IMR-90 (cell line): ENCODE results near the gene MYT1.

Experiments
- ELK1 ChIP-seq: fragments of 150-350 bp; IDR thresholded peaks from 2 replicates; pipeline ENCODE4 v1.6.1; 2016; ENCODE audit warnings: low read depth, mild to moderate bottlenecking, low read length, moderate library complexity, borderline replicate concordance
- FOS ChIP-seq: fragments of 150-350 bp; IDR thresholded peaks from 2 replicates; pipeline ENCODE4 v1.6.1; 2016; ENCODE audit warnings: low read depth, low read length
- MAFK ChIP-seq: IDR thresholded peaks from 2 replicates; pipeline ENCODE4 v1.6.1; 2012; ENCODE audit warnings: low read depth, low read length, improper control_type of control experiment
- POLR2A ChIP-seq: IDR thresholded peaks from 2 replicates; pipeline ENCODE4 v1.6.1; 2012; ENCODE audit warnings: mild to moderate bottlenecking, low read depth, low read length
- TF ChIP-seq, protein P1 (sequence below): conservative IDR thresholded peaks from 2 replicates; pipeline ENCODE4 v1.5.1; 2012; ENCODE audit warnings: mild to moderate bottlenecking, low read depth, low read length, improper control_type of control experiment

GRCh38 chr20:64253000-64253383, 88.7 kb downstream of the MYT1 start:
- TF ChIP-seq, protein P1, sequence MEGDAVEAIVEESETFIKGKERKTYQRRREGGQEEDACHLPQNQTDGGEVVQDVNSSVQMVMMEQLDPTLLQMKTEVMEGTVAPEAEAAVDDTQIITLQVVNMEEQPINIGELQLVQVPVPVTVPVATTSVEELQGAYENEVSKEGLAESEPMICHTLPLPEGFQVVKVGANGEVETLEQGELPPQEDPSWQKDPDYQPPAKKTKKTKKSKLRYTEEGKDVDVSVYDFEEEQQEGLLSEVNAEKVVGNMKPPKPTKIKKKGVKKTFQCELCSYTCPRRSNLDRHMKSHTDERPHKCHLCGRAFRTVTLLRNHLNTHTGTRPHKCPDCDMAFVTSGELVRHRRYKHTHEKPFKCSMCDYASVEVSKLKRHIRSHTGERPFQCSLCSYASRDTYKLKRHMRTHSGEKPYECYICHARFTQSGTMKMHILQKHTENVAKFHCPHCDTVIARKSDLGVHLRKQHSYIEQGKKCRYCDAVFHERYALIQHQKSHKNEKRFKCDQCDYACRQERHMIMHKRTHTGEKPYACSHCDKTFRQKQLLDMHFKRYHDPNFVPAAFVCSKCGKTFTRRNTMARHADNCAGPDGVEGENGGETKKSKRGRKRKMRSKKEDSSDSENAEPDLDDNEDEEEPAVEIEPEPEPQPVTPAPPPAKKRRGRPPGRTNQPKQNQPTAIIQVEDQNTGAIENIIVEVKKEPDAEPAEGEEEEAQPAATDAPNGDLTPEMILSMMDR, result no peak
- TF ChIP-seq MAFK, result no peak
- no peak for TF ChIP-seq POLR2A
- TF ChIP-seq FOS, result no peak
- no peak for TF ChIP-seq ELK1
